ENCODE measurements around the gene ZBTB37. TPM values are rescaled to one million over a fixed set of nuclear protein-coding genes. Genes with fewer than 3 reads are reported as not detected.
A peak's percentile ranks its signal among the peaks of the same experiment; 100 is the strongest.

Gene ZBTB37
- total and polyA plus RNA-seq, 9 of the 15 experiments (the other 6 are each of a cell fraction or from before 2014, with no cell fraction given), result 1.3 to 13.9 (median 5.4) TPM

DNA sequence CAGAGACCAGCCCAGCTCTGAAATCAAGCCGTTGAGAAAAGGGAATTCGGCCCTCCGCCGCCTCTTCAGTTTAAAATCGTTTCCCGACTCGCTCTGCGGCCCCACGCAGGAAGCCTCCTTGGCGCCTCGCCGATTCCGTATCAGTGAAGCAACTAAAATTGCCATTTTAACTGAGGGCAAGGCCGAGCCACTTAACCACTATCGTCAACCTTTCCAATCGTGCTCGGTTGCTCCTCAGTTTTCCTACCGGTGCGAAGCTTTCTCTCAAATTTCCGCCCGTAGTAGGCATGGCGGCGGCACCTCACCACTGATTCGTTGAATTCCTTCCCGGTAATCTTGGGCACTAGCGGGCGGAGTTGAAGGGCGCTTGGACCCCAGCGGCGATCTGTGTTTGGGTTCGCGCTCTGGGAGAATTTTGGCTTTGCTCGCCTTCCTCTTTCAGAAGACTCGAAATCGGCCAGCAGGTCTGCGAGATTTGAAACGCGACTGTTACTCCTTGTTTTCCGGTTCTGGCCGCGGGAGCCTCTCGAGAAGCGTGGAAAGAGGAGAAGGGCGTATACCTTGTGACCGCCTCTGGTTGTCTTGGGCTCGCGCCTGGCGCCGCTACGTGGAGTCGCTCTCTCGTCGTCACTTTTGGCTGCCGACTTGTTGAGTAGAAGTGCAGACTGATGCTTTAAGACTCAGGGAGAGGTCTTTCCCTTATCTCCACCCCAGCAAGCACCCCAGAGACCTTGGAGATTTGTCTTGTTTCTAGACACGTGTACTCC lies 43.7 kb upstream of the ZBTB37 start, which contains the start of the genes CENPL and DARS2 (continued):
- TF ChIP-seq, protein P1, sequence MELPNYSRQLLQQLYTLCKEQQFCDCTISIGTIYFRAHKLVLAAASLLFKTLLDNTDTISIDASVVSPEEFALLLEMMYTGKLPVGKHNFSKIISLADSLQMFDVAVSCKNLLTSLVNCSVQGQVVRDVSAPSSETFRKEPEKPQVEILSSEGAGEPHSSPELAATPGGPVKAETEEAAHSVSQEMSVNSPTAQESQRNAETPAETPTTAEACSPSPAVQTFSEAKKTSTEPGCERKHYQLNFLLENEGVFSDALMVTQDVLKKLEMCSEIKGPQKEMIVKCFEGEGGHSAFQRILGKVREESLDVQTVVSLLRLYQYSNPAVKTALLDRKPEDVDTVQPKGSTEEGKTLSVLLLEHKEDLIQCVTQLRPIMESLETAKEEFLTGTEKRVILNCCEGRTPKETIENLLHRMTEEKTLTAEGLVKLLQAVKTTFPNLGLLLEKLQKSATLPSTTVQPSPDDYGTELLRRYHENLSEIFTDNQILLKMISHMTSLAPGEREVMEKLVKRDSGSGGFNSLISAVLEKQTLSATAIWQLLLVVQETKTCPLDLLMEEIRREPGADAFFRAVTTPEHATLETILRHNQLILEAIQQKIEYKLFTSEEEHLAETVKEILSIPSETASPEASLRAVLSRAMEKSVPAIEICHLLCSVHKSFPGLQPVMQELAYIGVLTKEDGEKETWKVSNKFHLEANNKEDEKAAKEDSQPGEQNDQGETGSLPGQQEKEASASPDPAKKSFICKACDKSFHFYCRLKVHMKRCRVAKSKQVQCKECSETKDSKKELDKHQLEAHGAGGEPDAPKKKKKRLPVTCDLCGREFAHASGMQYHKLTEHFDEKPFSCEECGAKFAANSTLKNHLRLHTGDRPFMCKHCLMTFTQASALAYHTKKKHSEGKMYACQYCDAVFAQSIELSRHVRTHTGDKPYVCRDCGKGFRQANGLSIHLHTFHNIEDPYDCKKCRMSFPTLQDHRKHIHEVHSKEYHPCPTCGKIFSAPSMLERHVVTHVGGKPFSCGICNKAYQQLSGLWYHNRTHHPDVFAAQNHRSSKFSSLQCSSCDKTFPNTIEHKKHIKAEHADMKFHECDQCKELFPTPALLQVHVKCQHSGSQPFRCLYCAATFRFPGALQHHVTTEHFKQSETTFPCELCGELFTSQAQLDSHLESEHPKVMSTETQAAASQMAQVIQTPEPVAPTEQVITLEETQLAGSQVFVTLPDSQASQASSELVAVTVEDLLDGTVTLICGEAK (IDR thresholded peaks at IDR 0.05), result peak; percentile 93
- TF ChIP-seq, protein P1 (CRISPR knock-in tag; IDR thresholded peaks at IDR 0.05), result no peak
- TF ChIP-seq HLTF (IDR thresholded peaks at IDR 0.05) (no peak), CC2D1A (IDR thresholded peaks at IDR 0.05) (peak; percentile 98), MYBL2 (IDR thresholded peaks at IDR 0.05; ENCODE audit: low read depth) (peak; percentile 99), MYBL2 (CRISPR knock-in tag; IDR thresholded peaks at IDR 0.05; ENCODE audit: borderline replicate concordance) (peak; percentile 97; the same call in 1 of the 2 replicates), ELF4 (CRISPR knock-in tag; IDR thresholded peaks at IDR 0.05) (peak; percentile 86; the same call in 1 of the 2 replicates), SOX6 (IDR thresholded peaks at IDR 0.05) (peak; percentile 73; the same call in 1 of the 2 replicates), POLR2H (tag; IDR thresholded peaks at IDR 0.05; ENCODE audit: low read depth) (peak; percentile 96), HCFC1 (IDR thresholded peaks at IDR 0.05; ENCODE audit: low read depth, low read length) (peak; percentile 91), BHLHE40 (IDR thresholded peaks at IDR 0.05; ENCODE audit: low read length) (peak; percentile 8; the same call in 1 of the 2 replicates), ZNF217 (CRISPR knock-in tag; IDR thresholded peaks at IDR 0.05) (no peak), ZNF695 (CRISPR knock-in tag; IDR thresholded peaks at IDR 0.05) (no peak)
- TF ChIP-seq, protein P2, sequence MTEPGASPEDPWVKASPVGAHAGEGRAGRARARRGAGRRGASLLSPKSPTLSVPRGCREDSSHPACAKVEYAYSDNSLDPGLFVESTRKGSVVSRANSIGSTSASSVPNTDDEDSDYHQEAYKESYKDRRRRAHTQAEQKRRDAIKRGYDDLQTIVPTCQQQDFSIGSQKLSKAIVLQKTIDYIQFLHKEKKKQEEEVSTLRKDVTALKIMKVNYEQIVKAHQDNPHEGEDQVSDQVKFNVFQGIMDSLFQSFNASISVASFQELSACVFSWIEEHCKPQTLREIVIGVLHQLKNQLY (CRISPR knock-in tag; conservative IDR thresholded peaks at IDR 0.05), result no peak; a peak in 1 of 4 replicates
- TF ChIP-seq, protein P3, sequence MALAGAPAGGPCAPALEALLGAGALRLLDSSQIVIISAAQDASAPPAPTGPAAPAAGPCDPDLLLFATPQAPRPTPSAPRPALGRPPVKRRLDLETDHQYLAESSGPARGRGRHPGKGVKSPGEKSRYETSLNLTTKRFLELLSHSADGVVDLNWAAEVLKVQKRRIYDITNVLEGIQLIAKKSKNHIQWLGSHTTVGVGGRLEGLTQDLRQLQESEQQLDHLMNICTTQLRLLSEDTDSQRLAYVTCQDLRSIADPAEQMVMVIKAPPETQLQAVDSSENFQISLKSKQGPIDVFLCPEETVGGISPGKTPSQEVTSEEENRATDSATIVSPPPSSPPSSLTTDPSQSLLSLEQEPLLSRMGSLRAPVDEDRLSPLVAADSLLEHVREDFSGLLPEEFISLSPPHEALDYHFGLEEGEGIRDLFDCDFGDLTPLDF (CRISPR knock-in tag; IDR thresholded peaks at IDR 0.05), result peak; percentile 66; the same call in 1 of the 2 replicates
- TF ChIP-seq, protein P4, sequence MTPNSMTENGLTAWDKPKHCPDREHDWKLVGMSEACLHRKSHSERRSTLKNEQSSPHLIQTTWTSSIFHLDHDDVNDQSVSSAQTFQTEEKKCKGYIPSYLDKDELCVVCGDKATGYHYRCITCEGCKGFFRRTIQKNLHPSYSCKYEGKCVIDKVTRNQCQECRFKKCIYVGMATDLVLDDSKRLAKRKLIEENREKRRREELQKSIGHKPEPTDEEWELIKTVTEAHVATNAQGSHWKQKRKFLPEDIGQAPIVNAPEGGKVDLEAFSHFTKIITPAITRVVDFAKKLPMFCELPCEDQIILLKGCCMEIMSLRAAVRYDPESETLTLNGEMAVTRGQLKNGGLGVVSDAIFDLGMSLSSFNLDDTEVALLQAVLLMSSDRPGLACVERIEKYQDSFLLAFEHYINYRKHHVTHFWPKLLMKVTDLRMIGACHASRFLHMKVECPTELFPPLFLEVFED (CRISPR knock-in tag; conservative IDR thresholded peaks at IDR 0.05), result no peak

Data from K562 (cell line).